Fibroblast of pulmonary artery (primary cell): ENCODE results near the gene INTU.
"Not testable (repeated sequence)": the region's sequence is repeated elsewhere in the genome, so short reads cannot be mapped to it uniquely, and the experiment has no call there.

ENCODE experiments used
- DNase-seq: peaks from one replicate; pipeline ENCODE4 v3.0.0-alpha.2; 2010; ENCODE audit warnings: low read depth
- H3K4me3 ChIP-seq: replicated peaks from 2 replicates; pipeline ENCODE4 v1.5.1; 2011; ENCODE audit warnings: low read depth, mild to moderate bottlenecking, control low read depth, low read length, moderate library complexity
- TF ChIP-seq, protein P1 (sequence below): IDR thresholded peaks from 2 replicates; pipeline ENCODE4 v1.5.1; 2011; ENCODE audit warnings: mild to moderate bottlenecking, control low read depth, low read length, inconsistent platforms; ENCODE audit errors: missing control alignments

Gene INTU

GRCh38 chr4:127642169-127642568, 9.4 kb downstream of the INTU start:
- DNase-seq: no peak
- no peak overlapping the region for H3K4me3 ChIP-seq
- TF ChIP-seq, protein P1, sequence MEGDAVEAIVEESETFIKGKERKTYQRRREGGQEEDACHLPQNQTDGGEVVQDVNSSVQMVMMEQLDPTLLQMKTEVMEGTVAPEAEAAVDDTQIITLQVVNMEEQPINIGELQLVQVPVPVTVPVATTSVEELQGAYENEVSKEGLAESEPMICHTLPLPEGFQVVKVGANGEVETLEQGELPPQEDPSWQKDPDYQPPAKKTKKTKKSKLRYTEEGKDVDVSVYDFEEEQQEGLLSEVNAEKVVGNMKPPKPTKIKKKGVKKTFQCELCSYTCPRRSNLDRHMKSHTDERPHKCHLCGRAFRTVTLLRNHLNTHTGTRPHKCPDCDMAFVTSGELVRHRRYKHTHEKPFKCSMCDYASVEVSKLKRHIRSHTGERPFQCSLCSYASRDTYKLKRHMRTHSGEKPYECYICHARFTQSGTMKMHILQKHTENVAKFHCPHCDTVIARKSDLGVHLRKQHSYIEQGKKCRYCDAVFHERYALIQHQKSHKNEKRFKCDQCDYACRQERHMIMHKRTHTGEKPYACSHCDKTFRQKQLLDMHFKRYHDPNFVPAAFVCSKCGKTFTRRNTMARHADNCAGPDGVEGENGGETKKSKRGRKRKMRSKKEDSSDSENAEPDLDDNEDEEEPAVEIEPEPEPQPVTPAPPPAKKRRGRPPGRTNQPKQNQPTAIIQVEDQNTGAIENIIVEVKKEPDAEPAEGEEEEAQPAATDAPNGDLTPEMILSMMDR: no peak

DNA sequence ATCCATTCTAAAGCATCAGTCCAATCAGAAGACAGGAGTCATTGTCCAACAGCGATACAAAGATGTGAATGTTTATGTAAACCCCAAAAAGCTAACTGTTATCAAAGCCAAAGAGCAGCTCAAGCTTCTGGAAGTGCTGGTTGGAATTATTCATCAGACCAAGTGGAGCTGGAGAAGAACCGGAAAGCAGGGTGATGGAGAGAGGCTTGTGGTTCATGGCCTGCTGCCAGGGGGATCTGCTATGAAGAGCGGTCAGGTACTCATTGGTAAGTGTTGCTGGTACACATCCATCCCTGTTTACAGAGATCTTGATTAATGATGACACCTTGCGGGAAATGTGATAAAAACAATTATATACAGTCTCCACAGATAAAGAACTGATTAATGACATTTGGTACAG, 11.0 kb downstream of the INTU start:
- TF ChIP-seq, protein P1: no peak
- no peak overlapping the region for H3K4me3 ChIP-seq
- DNase-seq: no peak

- no peak for DNase-seq
- TF ChIP-seq, protein P1: no peak
- no peak overlapping the region for H3K4me3 ChIP-seq
These were observed 15.3 kb downstream of the INTU start for GRCh38 chr4:127648061-127648460.

GRCh38 chr4:127655590-127655989, 22.8 kb downstream of the INTU start:
- DNase-seq, H3K4me3 ChIP-seq: not testable (repeated sequence)

DNA sequence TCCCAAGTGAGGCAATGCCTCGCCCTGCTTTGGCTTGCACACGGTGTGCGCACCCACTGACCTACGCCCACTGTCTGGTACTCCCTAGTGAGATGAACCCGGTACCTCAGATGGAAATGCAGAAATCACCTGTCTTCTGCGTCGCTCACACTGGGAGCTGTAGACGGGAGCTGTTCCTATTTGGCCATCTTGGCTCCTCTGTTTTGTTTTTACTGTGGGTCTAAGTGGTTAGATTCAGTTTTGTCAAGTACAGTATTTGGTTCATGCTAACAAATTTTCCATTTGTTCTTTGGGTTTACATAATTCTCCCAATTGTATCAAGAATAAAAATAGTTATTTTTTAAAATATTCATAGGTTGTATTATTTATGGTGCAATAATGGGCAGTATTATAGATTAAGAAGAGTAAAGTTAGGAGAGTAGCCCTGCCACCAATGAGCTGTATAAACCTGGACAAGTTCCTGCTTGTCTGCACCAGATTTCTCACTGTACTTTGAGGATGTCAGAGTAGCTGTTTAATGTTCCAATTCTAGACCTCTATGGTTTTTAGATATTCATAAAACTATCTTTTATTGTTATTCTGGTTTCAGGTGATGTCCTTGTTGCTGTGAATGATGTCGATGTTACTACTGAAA, 23.4 kb downstream of the INTU start:
- no peak for DNase-seq
- no peak overlapping the region for H3K4me3 ChIP-seq
- TF ChIP-seq, protein P1: no peak

GRCh38 chr4:127660284-127660885, 27.6 kb downstream of the INTU start:
- TF ChIP-seq, protein P1: no peak
- no peak overlapping the region for H3K4me3 ChIP-seq
- no peak for DNase-seq

DNA sequence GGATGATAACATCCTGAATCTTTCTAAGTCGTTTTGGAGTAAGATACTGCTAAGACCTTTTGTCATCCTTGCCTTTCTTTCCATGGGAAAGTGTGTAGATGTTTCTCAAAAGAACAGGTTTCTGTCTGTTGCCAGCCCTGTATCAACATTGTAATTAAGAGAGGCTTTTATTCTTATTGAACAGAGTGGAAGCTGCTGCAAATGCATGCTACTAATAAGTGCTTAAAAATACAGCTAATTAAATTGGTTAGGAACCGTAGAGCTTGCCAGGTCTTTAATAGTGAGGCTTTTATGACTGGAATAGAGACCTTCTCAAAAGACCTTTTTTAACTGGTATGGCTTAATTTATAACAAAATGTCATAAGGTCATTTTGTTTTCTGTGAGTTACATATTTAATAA, 34.4 kb downstream of the INTU start:
- no peak for DNase-seq
- H3K4me3 ChIP-seq: no peak overlapping the region
- TF ChIP-seq, protein P1: no peak
